ENCODE measurements around the gene CNTNAP4.

GRCh38 chr16:76329106-76329505 lies 51.9 kb downstream of the CNTNAP4 start:
- TF ChIP-seq RCOR1 (IDR thresholded peaks at IDR 0.05; ENCODE audit: insufficient replicate concordance, low read length): no peak
- no peak for TF ChIP-seq POLR2A (IDR thresholded peaks at IDR 0.05; ENCODE audit: low read depth, low read length)
- TF ChIP-seq CTCF (conservative IDR thresholded peaks at IDR 0.05; ENCODE audit: low read depth, low read length): no peak
- no peak for TF ChIP-seq SMC3 (IDR thresholded peaks at IDR 0.05; ENCODE audit: low read depth, low read length)
- no peak for TF ChIP-seq ELK1 (IDR thresholded peaks at IDR 0.05; ENCODE audit: borderline replicate concordance, low read depth, low read length)
- no peak for TF ChIP-seq MAZ (IDR thresholded peaks at IDR 0.05; ENCODE audit: borderline replicate concordance, low read depth, low read length)
